NOMO-1 (cell line): ENCODE data around the gene LYPD5.
A peak's percentile ranks its signal among the peaks of the same experiment; 100 is the strongest.
"Not testable (repeated sequence)": the region's sequence is repeated elsewhere in the genome, so short reads cannot be mapped to it uniquely, and the experiment has no call there.

Source experiments
- DNase-seq, 2 experiments: peaks; one replicate each; lab custom pipeline; 2025; ENCODE audit not compliant: unreplicated experiment in 2 of 2; lab: John Stamatoyannopoulos, UW

Gene LYPD5, protein sequence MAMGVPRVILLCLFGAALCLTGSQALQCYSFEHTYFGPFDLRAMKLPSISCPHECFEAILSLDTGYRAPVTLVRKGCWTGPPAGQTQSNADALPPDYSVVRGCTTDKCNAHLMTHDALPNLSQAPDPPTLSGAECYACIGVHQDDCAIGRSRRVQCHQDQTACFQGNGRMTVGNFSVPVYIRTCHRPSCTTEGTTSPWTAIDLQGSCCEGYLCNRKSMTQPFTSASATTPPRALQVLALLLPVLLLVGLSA

GRCh38 chr19:43802216-43802951 is at the start of gene LYPD5:
Gene LYPD5, minus strand, starts transcription at chr19:43802447. Its CDS starts 67 bp downstream, at chr19:43802380.
- DNase-seq = no peak

- DNase-seq = no peak
Observed at GRCh38 chr19:43848821-43849220, 46.6 kb upstream of the LYPD5 start.

- no peak for DNase-seq
Observed at GRCh38 chr19:43847884-43848283, 45.6 kb upstream of the LYPD5 start.

DNA sequence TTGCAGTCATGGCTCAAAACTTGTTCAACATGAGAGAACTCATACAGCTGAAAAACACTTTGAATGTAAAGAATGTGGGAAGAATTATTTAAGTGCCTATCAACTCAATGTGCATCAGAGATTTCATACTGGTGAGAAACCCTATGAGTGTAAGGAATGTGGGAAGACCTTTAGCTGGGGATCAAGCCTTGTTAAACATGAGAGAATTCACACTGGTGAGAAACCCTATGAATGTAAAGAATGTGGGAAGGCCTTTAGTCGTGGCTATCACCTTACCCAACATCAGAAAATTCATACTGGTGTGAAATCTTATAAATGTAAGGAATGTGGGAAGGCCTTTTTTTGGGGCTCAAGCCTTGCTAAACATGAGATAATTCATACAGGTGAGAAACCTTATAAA is 45.0 kb upstream of the LYPD5 start:
- no peak for DNase-seq

DNA sequence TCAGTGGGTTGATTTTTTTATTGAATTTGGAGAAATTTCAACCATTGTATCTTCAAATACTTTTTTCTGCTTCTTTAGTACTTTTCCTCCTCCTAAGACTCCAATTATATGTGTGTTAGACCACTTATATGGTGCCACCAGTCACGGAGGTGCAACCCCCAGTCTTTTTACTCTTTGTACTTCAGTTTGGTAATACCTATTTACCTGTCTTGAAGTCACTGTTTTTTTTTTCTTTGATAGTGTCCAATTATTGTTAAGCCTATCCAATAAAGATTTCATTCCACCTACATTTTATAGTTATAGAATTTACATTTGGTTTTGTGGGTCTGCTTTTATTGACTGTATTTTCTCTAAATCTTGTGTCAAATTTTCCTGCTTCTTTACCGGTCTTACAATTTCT is 39.8 kb upstream of the LYPD5 start:
- DNase-seq = no peak

GRCh38 chr19:43839139-43839538 is 36.9 kb upstream of the LYPD5 start:
- DNase-seq = no peak

GRCh38 chr19:43826787-43827754 is 24.8 kb upstream of the LYPD5 start, which contains the start of gene ZNF283:
Gene ZNF283, plus strand, starts transcription at chr19:43827321. Its CDS starts 6,184 bp downstream, at chr19:43833505.
- peak; percentile 72 to 76 for DNase-seq

DNA sequence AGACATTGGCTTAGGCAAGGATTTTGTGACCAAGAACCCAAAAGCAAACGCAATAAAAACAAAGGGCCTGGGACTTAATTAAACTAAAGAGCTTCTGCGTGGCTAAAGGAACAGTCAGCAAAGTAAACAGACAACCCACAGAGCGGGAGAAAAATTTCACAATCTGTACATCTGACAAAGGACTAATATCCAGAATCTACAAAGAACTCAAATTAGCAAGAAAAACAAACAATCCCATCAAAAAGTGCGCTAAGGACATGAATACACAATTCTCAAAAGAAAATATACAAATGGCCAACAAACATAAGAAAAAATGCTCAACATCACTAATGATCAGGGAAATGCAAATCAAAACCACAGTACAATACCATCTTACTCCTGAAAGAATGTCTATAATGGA is 22.3 kb upstream of the LYPD5 start:
- DNase-seq = not testable (repeated sequence)

DNA sequence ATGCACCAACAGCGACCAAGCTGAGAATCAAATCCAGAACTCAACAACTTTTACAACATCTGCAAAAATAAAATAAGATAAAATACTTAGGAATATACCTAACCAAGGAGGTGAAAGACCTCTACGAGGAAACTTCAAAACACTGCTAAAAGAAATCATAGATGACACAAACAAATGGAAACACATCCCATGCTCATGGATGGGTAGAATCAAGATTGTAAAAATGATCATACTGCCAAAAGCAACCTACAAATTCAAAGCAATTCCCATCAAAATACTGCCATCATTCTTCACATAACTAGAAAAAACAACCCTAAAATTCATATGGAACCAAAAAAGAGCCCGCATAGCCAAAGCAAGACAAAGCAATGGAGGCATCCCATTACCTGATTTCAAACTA is 21.6 kb upstream of the LYPD5 start:
- DNase-seq = not testable (repeated sequence)

DNA sequence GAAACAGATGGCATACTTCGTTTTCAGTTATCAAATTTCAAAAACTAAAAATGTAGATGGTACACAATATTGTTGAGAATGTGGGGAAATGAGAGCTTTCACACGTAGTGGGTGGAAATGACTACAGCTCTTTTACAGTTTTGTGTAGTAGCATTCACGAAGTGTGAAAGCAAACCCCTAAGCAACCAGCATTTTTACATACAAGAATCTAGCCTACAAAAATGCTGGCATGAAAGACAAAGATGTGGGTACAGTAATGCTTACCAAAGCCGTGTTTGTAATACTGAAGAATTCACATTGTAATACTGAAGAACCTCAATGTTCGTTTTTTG is 18.6 kb upstream of the LYPD5 start:
- no peak for DNase-seq

DNA sequence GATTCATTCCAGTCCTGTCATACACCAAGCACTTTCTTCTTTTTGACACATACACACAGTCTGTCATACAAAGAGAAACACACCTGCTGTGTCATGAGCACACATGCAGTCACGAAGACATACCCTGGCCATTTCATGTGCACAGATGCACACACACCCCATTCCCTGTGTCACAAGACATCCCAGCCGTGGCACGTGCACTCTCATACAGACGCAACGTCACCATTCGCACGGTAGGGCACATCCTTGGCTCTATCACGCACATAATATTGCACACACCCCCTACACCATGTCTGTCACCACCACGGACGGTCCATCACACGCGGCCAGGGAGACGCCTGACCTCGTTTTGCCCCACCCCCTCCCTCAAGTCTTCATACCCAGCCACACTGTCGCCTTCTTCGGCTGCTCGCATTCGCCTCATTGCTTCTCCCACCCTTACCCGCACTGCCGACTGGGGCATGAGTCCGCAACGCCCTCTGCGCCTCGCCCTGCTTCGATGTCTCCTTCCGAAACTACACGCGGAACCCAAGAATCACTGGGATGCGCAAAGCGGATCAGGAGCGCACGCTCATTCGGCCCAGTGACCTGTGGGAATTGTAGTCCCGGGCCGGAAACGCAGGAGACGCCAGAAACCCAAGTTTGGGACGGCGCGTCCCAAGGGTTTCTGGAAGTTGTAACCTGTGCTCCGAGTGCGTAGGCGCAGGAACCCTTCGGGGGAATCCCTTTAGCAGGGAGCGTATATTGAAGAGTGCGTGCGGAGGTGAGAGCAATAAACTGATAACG is 18.0 kb upstream of the LYPD5 start:
- no peak for DNase-seq

DNA sequence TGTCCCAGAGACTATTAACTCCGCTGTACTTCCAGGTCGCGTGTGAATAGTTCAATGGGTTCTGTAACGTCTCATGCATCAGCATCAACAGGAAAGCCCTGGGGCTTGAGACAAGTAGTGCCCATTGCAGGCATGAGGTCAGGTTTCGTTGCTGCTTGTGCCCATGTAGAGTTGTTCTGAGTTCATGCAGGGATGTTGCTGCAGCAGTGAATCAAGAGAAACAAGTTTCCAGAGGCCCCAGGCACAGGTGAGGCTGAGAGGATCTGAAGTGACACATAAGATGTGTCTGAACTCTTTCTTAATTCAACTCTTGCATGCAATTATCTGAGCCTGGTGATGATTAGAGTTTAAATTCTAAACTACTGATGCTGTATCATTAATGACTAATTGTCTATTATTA is 16.3 kb upstream of the LYPD5 start:
- DNase-seq = no peak

- DNase-seq = not testable (repeated sequence)
Observed at GRCh38 chr19:43817454-43817853, 15.2 kb upstream of the LYPD5 start.

DNA sequence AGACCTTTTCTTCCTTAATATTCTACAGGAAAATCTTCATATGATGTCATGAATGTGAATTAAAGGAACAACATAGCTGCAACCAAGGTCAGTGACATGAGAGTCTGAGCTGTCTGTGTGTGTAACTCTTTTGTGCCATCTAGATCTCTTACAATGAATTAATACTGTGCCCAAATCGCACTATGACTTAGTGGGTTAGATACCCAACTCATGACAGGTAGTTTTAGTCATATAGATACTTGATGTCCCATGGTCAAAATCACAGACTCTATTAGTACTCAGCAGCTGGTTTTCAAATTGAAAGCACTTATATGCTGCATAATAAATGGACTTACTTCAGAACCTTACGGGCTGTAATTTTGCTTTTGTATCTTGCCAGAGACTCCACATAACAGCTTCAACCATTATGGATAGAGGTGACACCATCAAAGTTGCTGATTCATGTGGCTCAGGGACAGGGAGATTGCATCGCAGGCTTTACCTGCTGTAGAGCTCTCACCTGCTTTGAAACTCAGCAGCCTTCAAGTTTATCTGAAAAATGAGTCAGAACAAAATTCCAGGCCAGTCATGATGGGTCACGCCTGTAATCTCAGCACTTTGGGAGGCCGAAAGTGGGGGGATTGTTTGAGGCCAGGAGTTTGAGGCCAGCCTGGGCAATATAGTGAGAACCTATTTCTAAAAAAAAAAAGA is 12.6 kb upstream of the LYPD5 start:
- no peak for DNase-seq

DNA sequence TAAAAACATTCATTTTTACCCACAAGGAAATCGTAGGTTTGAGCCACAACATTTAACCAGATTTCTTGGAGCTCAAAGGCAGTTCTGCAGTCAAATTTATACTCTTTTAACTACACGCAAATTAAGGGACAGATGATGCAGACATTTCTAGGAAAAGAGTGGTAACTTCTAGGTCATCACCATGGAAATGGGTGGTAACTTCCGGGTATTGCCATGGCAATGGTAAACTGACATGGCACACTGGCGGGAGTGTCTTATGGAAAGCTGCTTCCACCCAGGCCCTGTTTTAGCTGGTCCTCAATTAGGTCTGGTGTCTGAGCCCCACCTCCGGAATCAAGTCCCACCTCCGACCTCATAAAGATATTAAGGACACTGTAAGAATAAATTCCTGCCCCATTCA is 10.4 kb upstream of the LYPD5 start:
- no peak for DNase-seq

DNA sequence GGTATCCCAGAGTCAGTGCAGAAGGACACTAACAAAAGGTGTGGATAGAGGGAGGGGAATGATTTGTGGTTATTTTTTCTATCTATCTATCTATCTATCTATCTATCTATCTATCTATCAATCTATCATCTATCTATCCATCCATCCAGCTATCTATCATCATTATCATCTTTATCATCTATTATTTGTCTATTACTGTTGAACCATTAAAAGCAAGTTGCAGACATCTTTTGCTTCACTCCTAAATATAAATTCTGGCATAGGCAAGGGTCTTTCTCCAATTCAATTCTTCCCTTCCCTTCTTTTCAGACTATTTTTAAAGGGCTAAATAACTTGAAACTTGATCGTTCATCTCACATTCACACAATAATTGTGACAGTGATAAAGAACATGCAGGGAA is 10.0 kb upstream of the LYPD5 start:
- DNase-seq = no peak

DNA sequence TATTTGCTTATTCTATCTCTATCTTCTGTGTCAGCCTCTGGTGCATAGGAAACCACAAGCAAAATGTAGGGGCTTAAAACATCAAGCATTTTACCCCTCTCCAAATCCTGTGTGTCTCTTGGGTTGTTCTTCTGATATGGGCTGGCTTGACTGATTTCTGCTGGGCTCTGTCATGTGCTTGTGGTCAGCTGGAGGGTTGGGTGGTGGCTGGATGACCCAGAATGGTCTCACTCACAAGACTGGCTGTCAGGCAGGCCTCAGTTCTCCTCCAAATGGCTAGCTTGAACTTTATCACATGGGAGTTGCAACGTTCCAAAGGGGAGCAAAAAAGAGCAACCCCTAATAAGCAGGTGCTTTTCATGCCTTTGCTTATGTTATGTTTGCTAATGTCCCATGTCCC is 9.6 kb upstream of the LYPD5 start:
- DNase-seq = no peak

DNA sequence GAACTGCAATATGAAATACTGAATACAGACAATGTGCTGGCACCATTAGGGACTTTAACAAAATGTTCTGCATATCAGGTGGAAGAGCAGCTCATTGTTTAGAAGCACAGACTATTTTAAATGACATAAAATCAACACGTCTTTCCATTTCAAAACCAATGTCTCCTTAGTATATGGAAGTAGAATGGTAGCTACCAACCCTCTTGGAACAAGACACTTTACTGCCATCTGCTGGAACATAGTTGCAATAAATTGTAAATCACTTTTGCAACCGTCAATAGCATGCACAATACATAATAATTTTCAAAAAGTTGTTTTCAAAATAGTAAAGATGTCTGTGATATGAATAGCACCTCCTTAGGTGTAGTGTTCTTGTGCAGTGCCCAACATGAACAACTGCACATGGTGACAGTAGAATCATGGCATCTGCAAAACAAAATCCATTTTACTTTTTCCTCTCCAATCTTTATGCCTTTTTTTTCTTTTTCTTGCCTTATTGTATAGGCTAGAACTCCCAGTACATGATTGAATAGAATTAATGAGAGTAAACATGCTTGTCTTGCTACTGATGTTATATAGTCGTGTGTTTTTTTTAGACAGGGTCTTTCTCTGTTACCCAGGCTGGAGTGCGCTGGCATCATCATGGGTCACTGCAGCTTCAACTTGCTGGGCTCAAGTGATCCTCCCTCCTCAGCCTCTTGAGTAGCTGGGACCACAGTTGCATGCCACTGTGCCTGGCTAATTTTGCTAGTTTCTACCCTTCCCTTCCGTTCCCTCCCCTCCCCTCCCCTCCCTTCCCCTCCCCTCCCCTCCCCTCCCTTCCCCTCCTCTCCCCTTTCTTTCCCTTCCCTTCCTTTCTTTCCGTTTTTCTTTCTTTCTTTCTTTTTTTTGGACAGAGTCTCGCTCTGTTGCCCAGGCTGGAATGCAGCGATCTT is 7.8 kb upstream of the LYPD5 start:
- DNase-seq = peak; percentile 39 to 76

DNA sequence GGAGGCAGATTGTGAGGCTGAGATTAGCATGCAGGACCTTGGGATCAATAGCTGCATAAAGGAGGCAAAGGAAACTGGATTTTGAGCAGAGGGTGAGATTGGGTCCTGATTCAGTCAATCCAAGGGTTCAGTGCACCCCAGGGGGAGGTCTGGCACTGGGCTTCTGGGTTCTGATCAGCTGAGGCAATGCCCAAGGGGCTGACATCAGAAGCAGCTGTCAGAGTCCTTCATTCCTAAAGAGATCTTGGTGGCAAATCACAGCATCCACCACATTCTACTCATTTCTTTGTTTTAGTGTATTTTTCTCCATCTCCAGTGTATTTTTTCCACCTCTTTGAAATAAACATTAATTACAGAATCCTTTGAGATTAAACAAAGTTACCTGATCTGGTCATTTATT is 5.4 kb upstream of the LYPD5 start:
- no peak for DNase-seq
